ENCODE measurements around the gene SORCS2. TPM values are rescaled to one million over a fixed set of nuclear protein-coding genes. Genes with fewer than 3 reads are reported as not detected.

Gene SORCS2
- total and polyA plus RNA-seq, 7 donors: 0.18 to 1.5 (median 0.36) TPM

DNA sequence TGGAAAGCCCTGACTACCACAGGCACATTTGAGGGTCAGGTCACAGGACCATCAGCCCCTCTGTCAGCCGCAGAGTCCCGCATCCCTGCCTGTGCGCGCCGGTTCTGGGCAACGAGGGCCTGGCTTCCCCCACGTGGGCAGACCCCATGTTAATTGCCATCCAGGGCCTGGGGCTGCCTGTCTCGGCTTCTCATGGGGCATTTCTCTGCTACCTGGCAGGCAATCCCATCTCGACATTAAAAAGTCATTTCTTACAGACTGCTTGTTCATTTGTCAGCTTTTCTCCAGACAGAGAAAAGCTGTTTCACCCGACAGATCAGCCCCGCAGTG, 45.6 kb upstream of the SORCS2 start:
- ATAC-seq (no peak), DNase-seq (no peak)
- no peaks in the 10 kb centered on the region for H3K9me3 ChIP-seq
- TF ChIP-seq, protein P1, sequence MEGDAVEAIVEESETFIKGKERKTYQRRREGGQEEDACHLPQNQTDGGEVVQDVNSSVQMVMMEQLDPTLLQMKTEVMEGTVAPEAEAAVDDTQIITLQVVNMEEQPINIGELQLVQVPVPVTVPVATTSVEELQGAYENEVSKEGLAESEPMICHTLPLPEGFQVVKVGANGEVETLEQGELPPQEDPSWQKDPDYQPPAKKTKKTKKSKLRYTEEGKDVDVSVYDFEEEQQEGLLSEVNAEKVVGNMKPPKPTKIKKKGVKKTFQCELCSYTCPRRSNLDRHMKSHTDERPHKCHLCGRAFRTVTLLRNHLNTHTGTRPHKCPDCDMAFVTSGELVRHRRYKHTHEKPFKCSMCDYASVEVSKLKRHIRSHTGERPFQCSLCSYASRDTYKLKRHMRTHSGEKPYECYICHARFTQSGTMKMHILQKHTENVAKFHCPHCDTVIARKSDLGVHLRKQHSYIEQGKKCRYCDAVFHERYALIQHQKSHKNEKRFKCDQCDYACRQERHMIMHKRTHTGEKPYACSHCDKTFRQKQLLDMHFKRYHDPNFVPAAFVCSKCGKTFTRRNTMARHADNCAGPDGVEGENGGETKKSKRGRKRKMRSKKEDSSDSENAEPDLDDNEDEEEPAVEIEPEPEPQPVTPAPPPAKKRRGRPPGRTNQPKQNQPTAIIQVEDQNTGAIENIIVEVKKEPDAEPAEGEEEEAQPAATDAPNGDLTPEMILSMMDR (IDR thresholded peaks at IDR 0.05): no peak
- no peak overlapping the region for H3K27ac ChIP-seq
- no peaks in the 10 kb centered on the region for H3K4me1 ChIP-seq
- H3K36me3 ChIP-seq (ENCODE audit: insufficient read depth in 1 of 2, low read depth in 1 of 2): no peaks in the 10 kb centered on the region
- H3K27me3 ChIP-seq (ENCODE audit: insufficient read depth in 3 of 3, low read length in 2 of 3): peaks cover 0 to 32% (median 0%) of the 10 kb centered on the region in 3 donors
- H3K4me3 ChIP-seq: no peak overlapping the region
- intact Hi-C loops (cut with DNase I): no loop called here
- WGBS, 3 donors: 76 to 86% (median 83%) methylated on average over 11 of the region's 11 CpGs

DNA sequence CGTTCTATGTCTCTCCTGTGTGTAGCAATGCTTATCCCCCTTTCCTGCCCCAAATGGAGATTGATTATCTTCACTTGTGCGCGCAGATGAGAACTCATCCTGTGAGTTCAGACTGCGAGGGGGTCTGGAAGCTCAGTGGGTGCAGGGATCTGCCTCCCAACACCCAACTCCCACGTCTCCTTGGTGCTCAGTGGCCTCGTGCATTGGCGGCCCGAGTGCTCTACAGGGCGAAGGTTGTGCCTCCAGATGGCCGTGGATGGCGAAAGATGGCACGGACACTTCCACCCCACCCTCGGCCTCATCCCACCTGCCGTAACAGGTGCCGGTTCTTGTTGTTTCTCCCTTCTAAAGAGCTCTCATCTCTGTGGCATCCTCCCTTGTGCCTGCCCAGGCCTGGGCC, 45.1 kb upstream of the SORCS2 start:
- WGBS, 3 donors: 85 to 91% (median 89%) methylated on average over 15 of the region's 15 CpGs
- ATAC-seq: no peak
- Histone ChIP-seq H3K4me1 (no peaks in the 10 kb centered on the region), H3K4me3 (no peak overlapping the region), H3K27ac (no peak overlapping the region), H3K27me3 (ENCODE audit: insufficient read depth in 3 of 3, low read length in 2 of 3) (peaks cover 0 to 34% (median 0%) of the 10 kb centered on the region in 3 donors), H3K9me3 (no peaks in the 10 kb centered on the region), H3K36me3 (ENCODE audit: insufficient read depth in 1 of 2, low read depth in 1 of 2) (no peaks in the 10 kb centered on the region)
- intact Hi-C loops (cut with DNase I): no loop called here
- DNase-seq: no peak
- TF ChIP-seq, protein P1 (IDR thresholded peaks at IDR 0.05): no peak

DNA sequence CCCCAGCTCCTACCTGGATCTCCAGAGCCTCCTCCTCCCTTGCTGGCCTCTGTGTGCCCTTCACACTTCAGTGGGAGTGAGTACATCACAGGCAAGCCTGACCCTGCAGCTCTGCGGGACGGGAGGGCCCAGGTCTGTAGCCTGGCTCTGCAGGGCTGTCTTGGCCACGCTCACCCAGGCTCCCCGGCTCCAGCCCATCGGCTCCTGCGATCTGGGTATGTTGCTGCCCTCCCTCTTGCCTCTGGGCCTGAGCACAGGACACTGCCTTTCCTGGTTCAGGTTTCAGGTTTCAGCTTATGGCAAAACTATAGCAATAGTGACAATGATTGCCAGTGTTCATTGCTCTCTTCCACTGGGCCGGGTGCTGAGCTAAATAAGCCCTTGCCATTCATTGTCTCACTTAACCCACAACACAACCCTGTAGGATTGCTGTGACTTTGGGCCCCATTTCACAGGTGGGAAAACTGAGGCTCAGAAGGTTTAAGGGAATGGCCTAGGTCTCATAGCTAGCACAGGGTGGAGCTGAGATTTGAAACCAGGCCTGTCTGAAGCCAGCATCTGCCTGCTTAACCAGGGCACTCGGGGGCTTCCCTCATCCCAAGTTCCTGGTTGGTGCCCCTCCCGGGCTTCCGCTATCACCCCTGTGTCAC, 44.6 kb upstream of the SORCS2 start:
- Histone ChIP-seq H3K36me3 (ENCODE audit: insufficient read depth in 1 of 2, low read depth in 1 of 2) (no peaks in the 10 kb centered on the region), H3K27ac (no peak overlapping the region), H3K4me1 (no peaks in the 10 kb centered on the region), H3K4me3 (no peak overlapping the region), H3K9me3 (no peaks in the 10 kb centered on the region), H3K27me3 (ENCODE audit: insufficient read depth in 3 of 3, low read length in 2 of 3) (peaks cover 0 to 34% (median 0%) of the 10 kb centered on the region in 3 donors)
- intact Hi-C loops (cut with DNase I): no loop called here
- TF ChIP-seq, protein P1 (IDR thresholded peaks at IDR 0.05): no peak
- no peak for ATAC-seq
- 80 to 86% (median 84%) methylated on average over 9 to 10 of the region's 10 CpGs for WGBS, 3 donors
- no peak for DNase-seq

DNA sequence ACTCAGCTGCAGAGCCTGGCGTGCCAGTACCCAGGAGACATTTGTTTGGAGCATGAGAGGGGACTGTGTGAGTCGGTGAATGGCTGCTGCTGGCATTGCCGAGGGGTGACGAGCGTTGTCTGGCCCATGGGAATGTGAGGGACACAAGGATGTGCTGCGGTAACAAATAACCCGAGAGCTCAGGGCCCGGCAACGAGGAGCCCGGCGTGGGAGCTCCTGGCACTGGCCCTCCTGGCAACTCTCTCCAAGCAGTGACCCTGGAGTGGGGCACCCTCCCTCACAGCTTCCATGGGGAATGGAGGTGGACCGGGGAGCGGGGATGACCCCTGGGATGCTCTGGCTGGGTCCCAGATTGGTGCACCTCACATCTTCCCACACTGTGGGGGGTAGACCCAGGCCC, 44.0 kb upstream of the SORCS2 start:
- TF ChIP-seq, protein P1 (IDR thresholded peaks at IDR 0.05): no peak
- intact Hi-C loops (cut with DNase I): no loop called here
- Histone ChIP-seq H3K36me3 (ENCODE audit: insufficient read depth in 1 of 2, low read depth in 1 of 2) (no peaks in the 10 kb centered on the region), H3K27me3 (ENCODE audit: insufficient read depth in 3 of 3, low read length in 2 of 3) (peaks cover 0 to 31% (median 0%) of the 10 kb centered on the region in 3 donors), H3K27ac (no peak overlapping the region), H3K9me3 (no peaks in the 10 kb centered on the region), H3K4me1 (no peaks in the 10 kb centered on the region), H3K4me3 (no peak overlapping the region)
- 74 to 77% (median 74%) methylated on average over 13 of the region's 13 CpGs for WGBS, 3 donors
- no peak for ATAC-seq
- DNase-seq: no peak

All from psoas muscle (tissue), 8 donors.